WTC11 (cell line): ENCODE results near the gene CD276. TPM values are rescaled to one million over a fixed set of nuclear protein-coding genes. Genes with fewer than 3 reads are reported as not detected.

Experiments used
- ATAC-seq: fragments of 200-7000 bp; cut with Tn5 transposase; 2 replicates; pipeline ENCODE4 v1.10.0; 2021; ENCODE audit warnings: mild to moderate bottlenecking, moderate library complexity
- CTCF ChIA-PET: fragments of 300-600 bp; sonication (Branson Sonifier 250); formaldehyde crosslinking; loops from one replicate; lab custom pipeline; 2021; ENCODE audit warnings: antibody characterized with exemption; lab: Charles Lee
- POLR2A ChIA-PET: fragments of 350-600 bp; sonication (Branson Sonifier 250); formaldehyde crosslinking; loops from one replicate; lab custom pipeline; 2021; ENCODE audit warnings: antibody characterized with exemption; lab: Charles Lee
- DNase-seq: peaks from one replicate; pipeline ENCODE4 v3.0.0; 2021; ENCODE audit warnings: low spot score
- H3K27ac Mint-ChIP-seq: 2 replicates; pipeline ENCODE4 v1.8.0; 2021; ENCODE audit warnings: mixed read lengths
- H3K27me3 Mint-ChIP-seq: 2 replicates; pipeline ENCODE4 v1.8.0; 2021; ENCODE audit warnings: low read depth, mild to moderate bottlenecking, moderate library complexity, mixed read lengths
- H3K36me3 Mint-ChIP-seq: 2 replicates; pipeline ENCODE4 v1.8.0; 2021; ENCODE audit warnings: mixed read lengths
- H3K4me1 Mint-ChIP-seq: 2 replicates; pipeline ENCODE4 v1.8.0; 2022; ENCODE audit warnings: mixed read lengths
- H3K4me3 Mint-ChIP-seq: 2 replicates; pipeline ENCODE4 v1.8.0; 2021; ENCODE audit warnings: mild to moderate bottlenecking, moderate library complexity, mixed read lengths
- H3K9me3 Mint-ChIP-seq: 2 replicates; pipeline ENCODE4 v1.8.0; 2021; ENCODE audit warnings: mixed read lengths
- E2F1 ChIP-seq: sonication (generic); formaldehyde crosslinking; IDR thresholded peaks from 2 replicates; pipeline ENCODE4 v1.8.0; 2022; ENCODE audit warnings: mild to moderate bottlenecking, missing genetic modification reagents
- ELF4 ChIP-seq: sonication (generic); formaldehyde crosslinking; IDR thresholded peaks from 2 replicates; pipeline ENCODE4 v1.8.1; 2022; ENCODE audit warnings: low read depth, mild to moderate bottlenecking, moderate library complexity, missing genetic modification reagents
- FOXJ3 ChIP-seq: sonication (generic); formaldehyde crosslinking; IDR thresholded peaks from 2 replicates; pipeline ENCODE4 v1.9.0; 2021; ENCODE audit warnings: missing genetic modification reagents, mild to moderate bottlenecking, borderline replicate concordance
- MXD4 ChIP-seq: fragments of 250-450 bp; sonication (Bioruptor Pico); IDR thresholded peaks from 2 replicates; pipeline ENCODE4 v1.8.0; 2021; ENCODE audit warnings: mild to moderate bottlenecking, moderate library complexity, borderline replicate concordance
- NR1H2 ChIP-seq: sonication (generic); formaldehyde crosslinking; IDR thresholded peaks from 2 replicates; pipeline ENCODE4 v1.9.0; 2021; ENCODE audit warnings: mild to moderate bottlenecking, moderate library complexity, missing genetic modification reagents
- NR2C2 ChIP-seq: sonication (generic); formaldehyde crosslinking; IDR thresholded peaks from 2 replicates; pipeline ENCODE4 v1.8.0; 2022; ENCODE audit warnings: mild to moderate bottlenecking, missing genetic modification reagents
- NR3C1 ChIP-seq: sonication (generic); formaldehyde crosslinking; conservative IDR thresholded peaks from 2 replicates; pipeline ENCODE4 v1.8.1; 2023; ENCODE audit warnings: low read depth, mild to moderate bottlenecking, missing genetic modification reagents
- OVOL2 ChIP-seq: fragments of 250-450 bp; sonication (Bioruptor Pico); IDR thresholded peaks from 2 replicates; pipeline ENCODE4 v1.9.0; 2021; ENCODE audit warnings: mild to moderate bottlenecking, borderline replicate concordance
- SP1 ChIP-seq: sonication (generic); formaldehyde crosslinking; conservative IDR thresholded peaks from 2 replicates; pipeline ENCODE4 v1.8.1; 2022; ENCODE audit warnings: missing genetic modification reagents
- TEAD1 ChIP-seq: sonication (generic); formaldehyde crosslinking; IDR thresholded peaks from 2 replicates; pipeline ENCODE4 v1.8.0; 2022; ENCODE audit warnings: mild to moderate bottlenecking, missing genetic modification reagents
- ZNF263 ChIP-seq: sonication (generic); formaldehyde crosslinking; IDR thresholded peaks from 2 replicates; pipeline ENCODE4 v1.8.1; 2022; ENCODE audit warnings: low read depth, mild to moderate bottlenecking, moderate library complexity, missing genetic modification reagents
- ZNF532 ChIP-seq: fragments of 250-450 bp; sonication (Bioruptor Pico); IDR thresholded peaks from 2 replicates; pipeline ENCODE4 v1.9.0; 2021; ENCODE audit warnings: mild to moderate bottlenecking, borderline replicate concordance
- total RNA-seq: library from RNA; stranded (reverse); gene quantifications from 3 replicates; pipeline ENCODE4 v1.2.3, GENCODE V29; 2021
- TF ChIP-seq, protein P1 (sequence below): sonication (generic); formaldehyde crosslinking; IDR thresholded peaks from 2 replicates; pipeline ENCODE4 v1.8.1; 2023; ENCODE audit warnings: mild to moderate bottlenecking, missing genetic modification reagents
- TF ChIP-seq, protein P2 (sequence below): sonication (generic); formaldehyde crosslinking; IDR thresholded peaks from 2 replicates; pipeline ENCODE4 v1.8.0; 2022; ENCODE audit warnings: mild to moderate bottlenecking, missing genetic modification reagents
- TF ChIP-seq, protein P3 (sequence below): sonication (generic); formaldehyde crosslinking; IDR thresholded peaks from 2 replicates; pipeline ENCODE4 v1.8.1; 2022; ENCODE audit warnings: mild to moderate bottlenecking, missing genetic modification reagents, moderate library complexity, borderline replicate concordance

CD276 gene
- total RNA-seq, 1 experiment from 2014 or later = 153 TPM

- Mint-ChIP-seq H3K4me3 (no peak overlapping the region), H3K27me3 (peaks cover 11% of the 10 kb centered on the region), H3K36me3 (no peaks in the 10 kb centered on the region), H3K4me1 (peaks cover 18% of the 10 kb centered on the region), H3K9me3 (no peaks in the 10 kb centered on the region), H3K27ac (no peak overlapping the region)
- CTCF ChIA-PET = interaction anchor here (1.0 to 1.2 kb wide), 4 partner anchors 9 to 278 kb away, joined by 3 to 4 read pairs (median 3); no protein-coding TSS in a partner anchor
- DNase-seq (no peak), ATAC-seq (no peak)
- POLR2A ChIA-PET = interaction anchor here (1.6 kb wide), 1 partner anchor 9 kb away, joined by 3 read pairs; no protein-coding TSS in a partner anchor
- TF ChIP-seq SP1 (CRISPR knock-in tag) (no peak), OVOL2 (CRISPR knock-in tag) (no peak), NR1H2 (CRISPR knock-in tag) (no peak), NR2C2 (no peak), MXD4 (CRISPR knock-in tag) (no peak), E2F1 (CRISPR knock-in tag) (no peak), NR3C1 (no peak), ELF4 (CRISPR knock-in tag) (no peak), TEAD1 (CRISPR knock-in tag) (no peak), ZNF532 (CRISPR knock-in tag) (no peak), FOXJ3 (no peak), ZNF263 (CRISPR knock-in tag) (no peak)
- TF ChIP-seq, protein P1, sequence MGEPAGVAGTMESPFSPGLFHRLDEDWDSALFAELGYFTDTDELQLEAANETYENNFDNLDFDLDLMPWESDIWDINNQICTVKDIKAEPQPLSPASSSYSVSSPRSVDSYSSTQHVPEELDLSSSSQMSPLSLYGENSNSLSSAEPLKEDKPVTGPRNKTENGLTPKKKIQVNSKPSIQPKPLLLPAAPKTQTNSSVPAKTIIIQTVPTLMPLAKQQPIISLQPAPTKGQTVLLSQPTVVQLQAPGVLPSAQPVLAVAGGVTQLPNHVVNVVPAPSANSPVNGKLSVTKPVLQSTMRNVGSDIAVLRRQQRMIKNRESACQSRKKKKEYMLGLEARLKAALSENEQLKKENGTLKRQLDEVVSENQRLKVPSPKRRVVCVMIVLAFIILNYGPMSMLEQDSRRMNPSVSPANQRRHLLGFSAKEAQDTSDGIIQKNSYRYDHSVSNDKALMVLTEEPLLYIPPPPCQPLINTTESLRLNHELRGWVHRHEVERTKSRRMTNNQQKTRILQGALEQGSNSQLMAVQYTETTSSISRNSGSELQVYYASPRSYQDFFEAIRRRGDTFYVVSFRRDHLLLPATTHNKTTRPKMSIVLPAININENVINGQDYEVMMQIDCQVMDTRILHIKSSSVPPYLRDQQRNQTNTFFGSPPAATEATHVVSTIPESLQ = no peak
- TF ChIP-seq, protein P2, sequence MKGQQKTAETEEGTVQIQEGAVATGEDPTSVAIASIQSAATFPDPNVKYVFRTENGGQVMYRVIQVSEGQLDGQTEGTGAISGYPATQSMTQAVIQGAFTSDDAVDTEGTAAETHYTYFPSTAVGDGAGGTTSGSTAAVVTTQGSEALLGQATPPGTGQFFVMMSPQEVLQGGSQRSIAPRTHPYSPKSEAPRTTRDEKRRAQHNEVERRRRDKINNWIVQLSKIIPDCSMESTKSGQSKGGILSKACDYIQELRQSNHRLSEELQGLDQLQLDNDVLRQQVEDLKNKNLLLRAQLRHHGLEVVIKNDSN (CRISPR knock-in tag) = no peak
- TF ChIP-seq, protein P3, sequence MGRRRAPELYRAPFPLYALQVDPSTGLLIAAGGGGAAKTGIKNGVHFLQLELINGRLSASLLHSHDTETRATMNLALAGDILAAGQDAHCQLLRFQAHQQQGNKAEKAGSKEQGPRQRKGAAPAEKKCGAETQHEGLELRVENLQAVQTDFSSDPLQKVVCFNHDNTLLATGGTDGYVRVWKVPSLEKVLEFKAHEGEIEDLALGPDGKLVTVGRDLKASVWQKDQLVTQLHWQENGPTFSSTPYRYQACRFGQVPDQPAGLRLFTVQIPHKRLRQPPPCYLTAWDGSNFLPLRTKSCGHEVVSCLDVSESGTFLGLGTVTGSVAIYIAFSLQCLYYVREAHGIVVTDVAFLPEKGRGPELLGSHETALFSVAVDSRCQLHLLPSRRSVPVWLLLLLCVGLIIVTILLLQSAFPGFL = no peak
- TF ChIP-seq, all 79 proteins: peak for 0
Observed at GRCh38 chr15:73758461-73758860, 74.3 kb downstream of the CD276 start.
